HEK293 (cell line): Measurements from ENCODE around the gene DDR2.

Source experiments
- CTCF ChIP-seq: fragments of 450-650 bp; formaldehyde crosslinking; IDR thresholded peaks from 2 replicates; pipeline ENCODE4 v1.5.1; 2016; ENCODE audit warnings: missing biosample characterization, missing genetic modification characterization
- PBX3 ChIP-seq: sonication (generic); formaldehyde crosslinking; IDR thresholded peaks from 2 replicates; pipeline ENCODE4 v1.8.1; 2022; ENCODE audit warnings: mild to moderate bottlenecking, moderate library complexity, missing genetic modification reagents
- REST ChIP-seq: fragments of 450-650 bp; formaldehyde crosslinking; IDR thresholded peaks from 2 replicates; pipeline ENCODE4 v1.5.1; 2016; ENCODE audit warnings: missing biosample characterization, missing genetic modification characterization
- SP2 ChIP-seq: fragments of 450-650 bp; formaldehyde crosslinking; IDR thresholded peaks from 2 replicates; pipeline ENCODE4 v1.5.1; 2016; ENCODE audit warnings: missing biosample characterization, missing genetic modification characterization
- TRIM28 ChIP-seq: IDR thresholded peaks from 2 replicates; pipeline ENCODE4 v1.6.1; 2011; ENCODE audit warnings: low read length, control low read depth, borderline replicate concordance
- ZNF23 ChIP-seq: fragments of 450-650 bp; formaldehyde crosslinking; IDR thresholded peaks from 2 replicates; pipeline ENCODE4 v1.5.1; 2016; ENCODE audit warnings: missing biosample characterization, missing genetic modification characterization, borderline replicate concordance
- ZNF24 ChIP-seq: fragments of 450-650 bp; formaldehyde crosslinking; IDR thresholded peaks from 2 replicates; pipeline ENCODE4 v1.5.1; 2016; ENCODE audit warnings: missing biosample characterization, missing genetic modification characterization
- ZNF391 ChIP-seq: fragments of 450-650 bp; formaldehyde crosslinking; IDR thresholded peaks from 2 replicates; pipeline ENCODE4 v1.5.1; 2016; ENCODE audit warnings: low read depth, missing biosample characterization, missing genetic modification characterization, borderline replicate concordance
- ZNF580 ChIP-seq: fragments of 450-650 bp; formaldehyde crosslinking; IDR thresholded peaks from 2 replicates; pipeline ENCODE4 v1.5.1; 2016; ENCODE audit warnings: missing biosample characterization, missing genetic modification characterization
- ZNF707 ChIP-seq: fragments of 450-650 bp; formaldehyde crosslinking; IDR thresholded peaks from 2 replicates; pipeline ENCODE4 v1.5.1; 2016; ENCODE audit warnings: missing biosample characterization, missing genetic modification characterization
- ZNF777 ChIP-seq: fragments of 450-650 bp; formaldehyde crosslinking; IDR thresholded peaks from 2 replicates; pipeline ENCODE4 v1.5.1; 2017; ENCODE audit warnings: missing biosample characterization, missing genetic modification characterization, borderline replicate concordance
- ZNF837 ChIP-seq: fragments of 450-650 bp; formaldehyde crosslinking; IDR thresholded peaks from 2 replicates; pipeline ENCODE4 v1.5.1; 2016; ENCODE audit warnings: missing biosample characterization, missing genetic modification characterization
- TF ChIP-seq, protein P1 (sequence below): fragments of 450-650 bp; formaldehyde crosslinking; optimal IDR thresholded peaks from 2 replicates; pipeline ENCODE3; 2016; ENCODE audit warnings: missing biosample characterization, mild to moderate bottlenecking, missing genetic modification characterization
- TF ChIP-seq, protein P2 (sequence below): fragments of 450-650 bp; formaldehyde crosslinking; IDR thresholded peaks from 2 replicates; pipeline ENCODE4 v1.5.1; 2016; ENCODE audit warnings: missing biosample characterization, missing genetic modification characterization

DNA sequence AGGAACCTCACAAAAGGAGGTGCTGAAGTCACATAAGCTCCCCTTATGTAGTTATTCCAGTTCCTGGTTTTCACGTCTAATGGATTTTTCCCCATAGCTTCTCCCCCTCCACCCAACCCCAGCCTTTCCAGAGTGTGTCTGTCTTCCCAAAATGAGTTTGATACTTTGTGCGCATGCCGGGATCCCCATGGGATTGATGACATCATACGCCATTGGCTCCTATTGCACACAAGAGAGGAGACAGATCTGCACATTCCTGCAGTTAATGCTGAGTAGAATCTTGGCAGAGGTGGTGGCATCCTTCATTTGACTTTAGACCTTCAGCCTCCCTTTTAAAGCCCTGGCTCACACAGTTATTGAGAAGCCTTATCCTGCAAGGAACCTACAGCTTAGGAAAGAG, 71.4 kb downstream of the DDR2 start:
- TF ChIP-seq ZNF580 (tag by site-specific recombination), result no peak
- TF ChIP-seq, protein P1, sequence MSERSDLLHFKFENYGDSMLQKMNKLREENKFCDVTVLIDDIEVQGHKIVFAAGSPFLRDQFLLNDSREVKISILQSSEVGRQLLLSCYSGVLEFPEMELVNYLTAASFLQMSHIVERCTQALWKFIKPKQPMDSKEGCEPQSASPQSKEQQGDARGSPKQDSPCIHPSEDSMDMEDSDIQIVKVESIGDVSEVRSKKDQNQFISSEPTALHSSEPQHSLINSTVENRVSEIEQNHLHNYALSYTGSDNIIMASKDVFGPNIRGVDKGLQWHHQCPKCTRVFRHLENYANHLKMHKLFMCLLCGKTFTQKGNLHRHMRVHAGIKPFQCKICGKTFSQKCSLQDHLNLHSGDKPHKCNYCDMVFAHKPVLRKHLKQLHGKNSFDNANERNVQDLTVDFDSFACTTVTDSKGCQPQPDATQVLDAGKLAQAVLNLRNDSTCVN, result no peak
- no peak for TF ChIP-seq TRIM28
- TF ChIP-seq CTCF (tag by site-specific recombination), result no peak
- TF ChIP-seq ZNF391, result no peak
- TF ChIP-seq REST, result no peak
- no peak for TF ChIP-seq ZNF837 (tag by site-specific recombination)
- TF ChIP-seq ZNF777, result no peak
- no peak for TF ChIP-seq ZNF24 (tag by site-specific recombination)
- TF ChIP-seq, protein P2, sequence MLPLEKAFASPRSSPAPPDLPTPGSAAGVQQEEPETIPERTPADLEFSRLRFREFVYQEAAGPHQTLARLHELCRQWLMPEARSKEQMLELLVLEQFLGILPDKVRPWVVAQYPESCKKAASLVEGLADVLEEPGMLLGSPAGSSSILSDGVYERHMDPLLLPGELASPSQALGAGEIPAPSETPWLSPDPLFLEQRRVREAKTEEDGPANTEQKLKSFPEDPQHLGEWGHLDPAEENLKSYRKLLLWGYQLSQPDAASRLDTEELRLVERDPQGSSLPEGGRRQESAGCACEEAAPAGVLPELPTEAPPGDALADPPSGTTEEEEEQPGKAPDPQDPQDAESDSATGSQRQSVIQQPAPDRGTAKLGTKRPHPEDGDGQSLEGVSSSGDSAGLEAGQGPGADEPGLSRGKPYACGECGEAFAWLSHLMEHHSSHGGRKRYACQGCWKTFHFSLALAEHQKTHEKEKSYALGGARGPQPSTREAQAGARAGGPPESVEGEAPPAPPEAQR, result no peak
- TF ChIP-seq ZNF23 (tag by site-specific recombination), result no peak
- TF ChIP-seq PBX3, result no peak
- TF ChIP-seq ZNF707, result no peak
- no peak for TF ChIP-seq SP2 (tag by site-specific recombination)
